HK-2 (cell line): ENCODE results near the gene HS1BP3.
A peak's percentile ranks its signal among the peaks of the same experiment; 100 is the strongest.

ENCODE experiments used
- DNase-seq: peaks from one replicate; pipeline ENCODE4 v3.0.0-alpha.2; 2018; ENCODE audit not compliant: unreplicated experiment

Gene HS1BP3

GRCh38 chr2:20645761-20646160 lies 5.1 kb downstream of the HS1BP3 start:
- no peak for DNase-seq

- DNase-seq, result no peak
These were observed 5.6 kb downstream of the HS1BP3 start for GRCh38 chr2:20645301-20645701.

- DNase-seq, result no peak
These were observed 7.1 kb downstream of the HS1BP3 start for GRCh38 chr2:20643826-20644225.

GRCh38 chr2:20643060-20643459 lies 7.8 kb downstream of the HS1BP3 start:
- no peak for DNase-seq

GRCh38 chr2:20642055-20642971 lies 8.6 kb downstream of the HS1BP3 start:
- peak; percentile 87 for DNase-seq

- peak; percentile 90 for DNase-seq
These were observed 9.5 kb downstream of the HS1BP3 start for GRCh38 chr2:20641123-20641985.

GRCh38 chr2:20640411-20641122 lies 10.3 kb downstream of the HS1BP3 start:
- DNase-seq, result no peak

- DNase-seq, result no peak
These were observed 12.1 kb downstream of the HS1BP3 start for GRCh38 chr2:20638646-20639430.

GRCh38 chr2:20638014-20638413 lies 12.9 kb downstream of the HS1BP3 start:
- no peak for DNase-seq

- no peak for DNase-seq
These were observed 13.8 kb downstream of the HS1BP3 start for GRCh38 chr2:20637147-20637546.

GRCh38 chr2:20635675-20636584 lies 15.0 kb downstream of the HS1BP3 start:
- DNase-seq, result peak; percentile 77

GRCh38 chr2:20635113-20635510 lies 15.8 kb downstream of the HS1BP3 start:
- no peak for DNase-seq

- no peak for DNase-seq
These were observed 16.3 kb downstream of the HS1BP3 start for GRCh38 chr2:20634507-20635112.

- DNase-seq, result no peak
These were observed 16.9 kb downstream of the HS1BP3 start for GRCh38 chr2:20633794-20634506.

- no peak for DNase-seq
These were observed 17.9 kb downstream of the HS1BP3 start for GRCh38 chr2:20633001-20633400.

- DNase-seq, result no peak
These were observed 18.4 kb downstream of the HS1BP3 start for GRCh38 chr2:20632446-20632990.

- no peak for DNase-seq
These were observed 19.1 kb downstream of the HS1BP3 start for GRCh38 chr2:20631617-20632307.

GRCh38 chr2:20630967-20631366 lies 19.9 kb downstream of the HS1BP3 start:
- no peak for DNase-seq
